Gastroesophageal sphincter (tissue), 4 donors: ENCODE measurements around the gene CRTAP. TPM values are rescaled to one million over a fixed set of nuclear protein-coding genes. Genes with fewer than 3 reads are reported as not detected.

Source experiments
- ATAC-seq: fragments of 150-250 bp; one replicate; pipeline ENCODE4 v1.9.1; 2016; ENCODE audit warnings: mild to moderate bottlenecking, moderate library complexity
- H3K27ac ChIP-seq, 4 donors: fragments of 200-600 bp; sonication (generic) in 3 of 4; 1 replicate in 3 of 4; 2 replicates in 1 of 4; pipeline ENCODE4 v1.5.1; 2016 to 2019
- H3K27me3 ChIP-seq: fragments of 200-600 bp; sonication (generic); one replicate; pipeline ENCODE4 v1.5.1; 2019
- H3K36me3 ChIP-seq, 2 donors: fragments of 200-600 bp; sonication (generic); one replicate each; pipeline ENCODE4 v1.5.1; 2019; ENCODE audit warnings: control low read depth in 1 of 2
- H3K4me1 ChIP-seq, 3 donors: fragments of 200-600 bp; sonication (generic); 1 replicate in 2 of 3; 2 replicates in 1 of 3; pipeline ENCODE4 v1.5.1; 2016 to 2019; ENCODE audit warnings: control low read depth in 2 of 3
- H3K4me3 ChIP-seq, 2 donors: fragments of 200-600 bp; sonication (generic); one replicate each; pipeline ENCODE4 v1.5.1; 2019; ENCODE audit warnings: mild to moderate bottlenecking in 1 of 2, moderate library complexity in 1 of 2
- H3K9me3 ChIP-seq, 3 donors: fragments of 200-600 bp; sonication (generic); one replicate each; pipeline ENCODE4 v1.5.1; 2017 to 2019; ENCODE audit warnings: control low read depth in 2 of 3
- CTCF ChIP-seq, 4 experiments: fragments of 200-600 bp in 2 of 4; fragments of 450-650 bp in 2 of 4; sonication (generic) in 1 of 4; IDR thresholded peaks; one replicate each; pipeline ENCODE4 v1.5.1; 2017 to 2019; ENCODE audit warnings: antibody characterized with exemption in 4 of 4, mild to moderate bottlenecking in 2 of 4, moderate library complexity in 2 of 4
- EP300 ChIP-seq: sonication (generic); formaldehyde crosslinking; IDR thresholded peaks from one replicate; pipeline ENCODE4 v1.6.1; 2017; ENCODE audit warnings: antibody characterized with exemption, mild to moderate bottlenecking
- POLR2A ChIP-seq, 2 donors: fragments of 450-650 bp; IDR thresholded peaks; one replicate each; pipeline ENCODE4 v1.6.1; 2017; ENCODE audit warnings: antibody characterized with exemption in 2 of 2, mild to moderate bottlenecking in 2 of 2, moderate library complexity in 1 of 2
- POLR2AphosphoS5 ChIP-seq: sonication (generic); formaldehyde crosslinking; IDR thresholded peaks from one replicate; pipeline ENCODE4 v1.6.1; 2017; ENCODE audit warnings: antibody characterized with exemption
- WGBS, 2 donors: methylation state at CpG; one replicate each; pipeline ENCODE4 v1.1.5; 2018; ENCODE audit warnings: low coverage in 1 of 2; 5-methylcytosine and 5-hydroxymethylcytosine counted together
- total RNA-seq, 4 donors: library from RNA; depleted of rRNA; stranded (reverse); fragments of >200 nt; gene quantifications; one replicate each; pipeline ENCODE4 v1.1.0, GENCODE V29; 2016

Gene CRTAP
- total RNA-seq, 4 donors from 2014 or later: 189 to 358 (median 292) TPM

GRCh38 chr3:33117461-33117860, 3.6 kb downstream of the CRTAP start:
- H3K4me3 ChIP-seq: no peak overlapping the region
- no peaks in the 10 kb centered on the region for H3K27me3 ChIP-seq
- H3K9me3 ChIP-seq: no peaks in the 10 kb centered on the region
- WGBS, 2 donors: 72 to 100% methylated on average over 2 of the region's 3 CpGs
- peaks cover 0 to 63% (median 0%) of the 10 kb centered on the region in 3 donors for H3K4me1 ChIP-seq
- peak overlapping the region in 1 of 4 donors; percentile 26 for H3K27ac ChIP-seq
- peaks cover 0 to 34% of the 10 kb centered on the region in 2 donors for H3K36me3 ChIP-seq
- ATAC-seq: no peak
- TF ChIP-seq POLR2A (IDR thresholded peaks at IDR 0.05): no peak
- no peak for TF ChIP-seq EP300

GRCh38 chr3:33119891-33120290, 6.1 kb downstream of the CRTAP start:
- WGBS, 2 donors: 44% methylated on average over 2 of the region's 3 CpGs; no CpG with 5 or more reads in 1 of the 2 donors
- ATAC-seq: no peak

GRCh38 chr3:33122991-33123390, 9.2 kb downstream of the CRTAP start:
- no peaks in the 10 kb centered on the region for H3K9me3 ChIP-seq
- no peaks in the 10 kb centered on the region for H3K27me3 ChIP-seq
- H3K4me1 ChIP-seq: peaks cover 0 to 22% (median 0%) of the 10 kb centered on the region in 3 donors
- 84 to 88% methylated on average over 2 to 4 of the region's 5 CpGs for WGBS, 2 donors
- no peak for ATAC-seq
- H3K4me3 ChIP-seq: no peak overlapping the region
- no peak overlapping the region for H3K27ac ChIP-seq
- no peak for TF ChIP-seq EP300
- no peak for TF ChIP-seq POLR2A (IDR thresholded peaks at IDR 0.05)
- no peak for TF ChIP-seq CTCF (IDR thresholded peaks at IDR 0.05)
- TF ChIP-seq POLR2AphosphoS5: no peak
- peaks cover 0 to 88% of the 10 kb centered on the region in 2 donors for H3K36me3 ChIP-seq

More at GRCh38 chr3:33119891-33120290, 6.1 kb downstream of the CRTAP start:
- peaks cover 0 to 59% of the 10 kb centered on the region in 2 donors for H3K36me3 ChIP-seq
- no peaks in the 10 kb centered on the region for H3K9me3 ChIP-seq
- TF ChIP-seq CTCF (IDR thresholded peaks at IDR 0.05): no peak
- no peak for TF ChIP-seq EP300
- TF ChIP-seq POLR2A (IDR thresholded peaks at IDR 0.05): no peak
- TF ChIP-seq POLR2AphosphoS5: no peak
- no peak overlapping the region for H3K4me3 ChIP-seq
- peaks cover 0 to 49% (median 0%) of the 10 kb centered on the region in 3 donors for H3K4me1 ChIP-seq
- H3K27me3 ChIP-seq: no peaks in the 10 kb centered on the region
- H3K27ac ChIP-seq: peak overlapping the region in 3 of 4 donors; percentile 4 to 42 (median 23)

GRCh38 chr3:33124638-33125037, 10.8 kb downstream of the CRTAP start:
- H3K9me3 ChIP-seq: no peaks in the 10 kb centered on the region
- no peaks in the 10 kb centered on the region for H3K27me3 ChIP-seq
- no peak overlapping the region for H3K4me3 ChIP-seq
- 40% methylated on average over 1 of the region's 1 CpG; no CpG with 5 or more reads in 1 of the 2 donors for WGBS, 2 donors
- ATAC-seq: no peak
- peaks cover 0 to 89% of the 10 kb centered on the region in 2 donors for H3K36me3 ChIP-seq
- peaks cover 0 to 9% (median 0%) of the 10 kb centered on the region in 3 donors for H3K4me1 ChIP-seq
- peak overlapping the region in 1 of 4 donors; percentile 12 for H3K27ac ChIP-seq
- TF ChIP-seq POLR2AphosphoS5 (no peak), EP300 (no peak), CTCF (IDR thresholded peaks at IDR 0.05) (no peak), POLR2A (IDR thresholded peaks at IDR 0.05) (no peak)

GRCh38 chr3:33125840-33126239, 12.0 kb downstream of the CRTAP start:
- Histone ChIP-seq H3K27me3 (no peaks in the 10 kb centered on the region), H3K4me1 (peaks cover 0 to 3% (median 0%) of the 10 kb centered on the region in 3 donors), H3K9me3 (no peaks in the 10 kb centered on the region), H3K36me3 (peaks cover 0 to 91% of the 10 kb centered on the region in 2 donors), H3K27ac (no peak overlapping the region), H3K4me3 (no peak overlapping the region)
- 89 to 96% methylated on average over 3 of the region's 3 CpGs for WGBS, 2 donors
- no peak for ATAC-seq
- TF ChIP-seq POLR2AphosphoS5 (no peak), EP300 (no peak), CTCF (IDR thresholded peaks at IDR 0.05) (no peak), POLR2A (IDR thresholded peaks at IDR 0.05) (no peak)
